Activated naive CD4-positive, alpha-beta T cell treated with anti-CD3 and anti-CD28 coated beads, Interleukin-2, amount 50 U/mL, for 24 hours (primary cell): ENCODE measurements around the gene AGFG1.
A peak's percentile ranks its signal among the peaks of the same experiment; 100 is the strongest.
"Not testable (repeated sequence)": the region's sequence is repeated elsewhere in the genome, so short reads cannot be mapped to it uniquely, and the experiment has no call there.

Experiments
- H3K27ac Mint-ChIP-seq: one replicate; pipeline ENCODE4 v1.8.0; 2021; ENCODE audit warnings: mild to moderate bottlenecking, mixed read lengths
- H3K27me3 Mint-ChIP-seq: one replicate; pipeline ENCODE4 v1.8.0; 2021; ENCODE audit warnings: mixed read lengths
- H3K36me3 Mint-ChIP-seq: one replicate; pipeline ENCODE4 v1.8.0; 2021; ENCODE audit warnings: mixed read lengths
- H3K4me1 Mint-ChIP-seq: one replicate; pipeline ENCODE4 v1.8.0; 2021; ENCODE audit warnings: mixed read lengths
- H3K4me3 Mint-ChIP-seq: one replicate; pipeline ENCODE4 v1.8.0; 2021; ENCODE audit warnings: mild to moderate bottlenecking, mixed read lengths
- H3K9me3 Mint-ChIP-seq: one replicate; pipeline ENCODE4 v1.8.0; 2021; ENCODE audit warnings: mixed read lengths

Gene AGFG1

GRCh38 chr2:227534714-227535113 lies 62.8 kb downstream of the AGFG1 start:
- Mint-ChIP-seq H3K27ac (peak overlapping the region; percentile 8), H3K27me3 (no peaks in the 10 kb centered on the region), H3K9me3 (no peaks in the 10 kb centered on the region), H3K4me1 (peaks cover 3% of the 10 kb centered on the region), H3K4me3 (no peak overlapping the region), H3K36me3 (peaks cover 33% of the 10 kb centered on the region)

- Mint-ChIP-seq H3K36me3 (peaks cover 46% of the 10 kb centered on the region), H3K27me3 (no peaks in the 10 kb centered on the region), H3K4me1 (peaks cover 12% of the 10 kb centered on the region), H3K27ac (no peak overlapping the region), H3K4me3 (no peak overlapping the region), H3K9me3 (peaks cover 4% of the 10 kb centered on the region)
Measured at GRCh38 chr2:227536445-227536844, 64.5 kb downstream of the AGFG1 start.

DNA sequence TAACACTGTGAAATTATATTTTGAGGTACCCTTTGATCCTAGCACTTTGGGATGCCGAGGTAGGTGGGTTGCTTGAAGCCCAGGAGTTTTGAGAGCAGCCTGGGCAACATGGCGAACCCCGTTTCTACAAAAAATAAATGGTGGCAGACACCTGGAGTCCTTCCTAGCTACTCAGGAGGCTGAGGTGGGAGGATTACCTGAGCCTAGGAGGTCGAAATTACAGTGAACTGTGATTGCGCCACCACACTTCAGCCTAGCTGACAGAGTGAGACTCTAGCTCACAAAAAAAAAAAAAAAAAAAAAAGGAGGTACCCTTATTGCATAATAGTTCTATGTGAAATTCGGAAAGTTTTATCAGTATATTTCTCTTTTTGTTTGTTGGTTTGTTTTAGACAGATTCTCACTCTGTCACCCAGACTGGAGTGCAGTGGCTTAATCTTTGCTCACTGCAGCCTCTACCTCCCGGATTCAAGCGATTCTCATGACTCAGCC lies 67.6 kb downstream of the AGFG1 start:
- peaks cover 52% of the 10 kb centered on the region for H3K36me3 Mint-ChIP-seq
- no peak overlapping the region for H3K27ac Mint-ChIP-seq
- peaks cover 4% of the 10 kb centered on the region for H3K9me3 Mint-ChIP-seq
- H3K27me3 Mint-ChIP-seq: no peaks in the 10 kb centered on the region
- H3K4me3 Mint-ChIP-seq: no peak overlapping the region
- peaks cover 30% of the 10 kb centered on the region for H3K4me1 Mint-ChIP-seq

DNA sequence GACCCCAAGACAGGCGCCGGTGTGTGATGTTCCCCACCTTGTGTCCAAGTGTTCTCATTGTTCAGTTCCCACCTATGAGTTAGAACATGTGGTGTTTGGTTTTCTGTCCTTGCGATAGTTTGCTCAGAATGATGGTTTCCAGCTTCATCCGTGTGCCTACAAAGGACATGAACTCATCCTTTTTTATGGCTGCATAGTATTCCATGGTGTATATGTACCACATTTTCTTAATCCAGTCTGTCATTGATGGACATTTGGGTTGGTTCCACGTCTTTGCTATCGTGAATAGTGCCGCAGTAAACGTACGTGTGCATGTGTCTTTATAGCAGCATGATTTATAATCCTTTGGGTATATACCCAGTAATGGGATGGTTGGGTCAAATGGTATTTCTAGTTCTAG lies 68.4 kb downstream of the AGFG1 start:
- not testable (repeated sequence) for H3K4me3 Mint-ChIP-seq, H3K27ac Mint-ChIP-seq, H3K27me3 Mint-ChIP-seq, H3K9me3 Mint-ChIP-seq
- peaks cover 58% of the 10 kb centered on the region for H3K36me3 Mint-ChIP-seq
- peaks cover 34% of the 10 kb centered on the region for H3K4me1 Mint-ChIP-seq

DNA sequence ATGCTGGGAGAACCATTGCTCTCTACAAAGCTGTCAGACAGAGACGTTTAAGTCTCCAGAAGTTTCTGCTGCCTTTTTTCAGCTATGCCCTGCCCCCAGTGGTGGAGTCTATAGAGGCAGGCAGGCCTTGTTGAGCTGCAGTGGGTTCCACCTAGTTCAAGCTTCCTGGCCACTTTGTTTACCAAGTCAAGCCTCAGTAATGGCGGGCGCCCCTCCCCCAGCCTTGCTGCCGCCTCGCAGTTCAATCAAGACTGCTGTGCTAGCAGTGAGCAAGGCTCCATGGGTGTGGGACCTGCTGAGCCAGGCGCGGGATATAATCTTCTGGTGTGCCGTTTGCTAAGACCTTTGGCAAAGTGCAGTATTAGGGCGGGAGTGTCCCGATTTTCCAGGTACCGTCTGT lies 74.0 kb downstream of the AGFG1 start:
- Mint-ChIP-seq H3K4me1 (peaks cover 25% of the 10 kb centered on the region), H3K4me3 (no peak overlapping the region), H3K27me3 (no peaks in the 10 kb centered on the region), H3K36me3 (peaks cover 42% of the 10 kb centered on the region), H3K9me3 (peaks cover 3% of the 10 kb centered on the region), H3K27ac (no peak overlapping the region)

- Mint-ChIP-seq H3K9me3 (no peaks in the 10 kb centered on the region), H3K4me3 (no peak overlapping the region), H3K27me3 (no peaks in the 10 kb centered on the region), H3K4me1 (peaks cover 4% of the 10 kb centered on the region), H3K36me3 (peaks cover 18% of the 10 kb centered on the region), H3K27ac (no peak overlapping the region)
Measured at GRCh38 chr2:227551836-227552235, 79.9 kb downstream of the AGFG1 start.

- H3K4me1 Mint-ChIP-seq: no peaks in the 10 kb centered on the region
- no peaks in the 10 kb centered on the region for H3K9me3 Mint-ChIP-seq
- peaks cover 6% of the 10 kb centered on the region for H3K36me3 Mint-ChIP-seq
Measured at GRCh38 chr2:227562581-227562980, 90.6 kb downstream of the AGFG1 start.

GRCh38 chr2:227565080-227565479 lies 93.1 kb downstream of the AGFG1 start:
- Mint-ChIP-seq H3K27ac (peak overlapping the region; percentile 78), H3K36me3 (peaks cover 3% of the 10 kb centered on the region), H3K9me3 (no peaks in the 10 kb centered on the region), H3K4me1 (no peaks in the 10 kb centered on the region), H3K27me3 (no peaks in the 10 kb centered on the region), H3K4me3 (no peak overlapping the region)

More at GRCh38 chr2:227562581-227562980, 90.6 kb downstream of the AGFG1 start:
- H3K27ac Mint-ChIP-seq: no peak overlapping the region
- H3K27me3 Mint-ChIP-seq: no peaks in the 10 kb centered on the region
- no peak overlapping the region for H3K4me3 Mint-ChIP-seq

DNA sequence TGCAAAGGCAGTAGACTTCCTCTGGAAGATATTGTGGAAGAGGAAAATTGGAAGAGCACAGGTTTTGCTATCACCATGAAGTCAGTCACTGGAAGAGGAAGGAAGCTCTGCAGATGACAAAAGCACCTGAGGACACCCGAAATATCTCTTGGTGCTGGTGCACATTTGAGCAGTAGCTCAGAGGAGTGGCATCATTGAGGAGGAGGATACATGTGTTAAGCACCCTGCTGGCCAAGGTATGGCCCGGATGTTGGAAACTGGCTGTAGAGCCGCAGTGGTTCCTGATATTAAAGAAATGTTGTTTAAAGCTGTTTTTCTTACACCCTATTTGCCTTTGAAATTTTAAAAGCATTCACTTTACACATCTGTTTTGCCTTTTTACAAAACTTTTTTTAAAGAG lies 94.1 kb downstream of the AGFG1 start:
- Mint-ChIP-seq H3K4me1 (peaks cover 4% of the 10 kb centered on the region), H3K27ac (peak overlapping the region; percentile 87)

DNA sequence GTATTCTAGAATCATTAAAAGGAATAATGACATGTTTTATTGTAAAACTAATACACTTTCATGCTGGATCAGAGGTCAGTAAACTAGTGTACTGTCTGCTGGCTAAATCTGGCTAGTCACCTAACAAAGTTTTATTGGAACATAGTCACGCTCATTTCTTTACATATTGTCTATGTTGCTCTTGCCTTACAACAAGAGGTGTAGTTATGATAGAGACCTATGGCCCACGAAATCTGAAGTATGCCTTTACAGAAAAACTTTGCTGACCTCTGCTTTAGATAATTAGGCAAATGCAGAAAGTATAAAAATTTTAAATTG lies 96.9 kb downstream of the AGFG1 start:
- no peaks in the 10 kb centered on the region for H3K27me3 Mint-ChIP-seq

More for the DNA sequence above, 94.1 kb downstream of the AGFG1 start:
- Mint-ChIP-seq H3K9me3 (no peaks in the 10 kb centered on the region), H3K27me3 (no peaks in the 10 kb centered on the region), H3K36me3 (peaks cover 3% of the 10 kb centered on the region), H3K4me3 (no peak overlapping the region)

GRCh38 chr2:227570615-227571014 lies 98.7 kb downstream of the AGFG1 start:
- Mint-ChIP-seq H3K27ac (peak overlapping the region; percentile 66), H3K36me3 (no peaks in the 10 kb centered on the region), H3K27me3 (no peaks in the 10 kb centered on the region), H3K4me1 (peaks cover 4% of the 10 kb centered on the region), H3K4me3 (no peak overlapping the region), H3K9me3 (no peaks in the 10 kb centered on the region)

More for the DNA sequence above, 96.9 kb downstream of the AGFG1 start:
- Mint-ChIP-seq H3K9me3 (no peaks in the 10 kb centered on the region), H3K4me1 (peaks cover 4% of the 10 kb centered on the region), H3K4me3 (no peak overlapping the region), H3K27ac (no peak overlapping the region), H3K36me3 (peaks cover 3% of the 10 kb centered on the region)

DNA sequence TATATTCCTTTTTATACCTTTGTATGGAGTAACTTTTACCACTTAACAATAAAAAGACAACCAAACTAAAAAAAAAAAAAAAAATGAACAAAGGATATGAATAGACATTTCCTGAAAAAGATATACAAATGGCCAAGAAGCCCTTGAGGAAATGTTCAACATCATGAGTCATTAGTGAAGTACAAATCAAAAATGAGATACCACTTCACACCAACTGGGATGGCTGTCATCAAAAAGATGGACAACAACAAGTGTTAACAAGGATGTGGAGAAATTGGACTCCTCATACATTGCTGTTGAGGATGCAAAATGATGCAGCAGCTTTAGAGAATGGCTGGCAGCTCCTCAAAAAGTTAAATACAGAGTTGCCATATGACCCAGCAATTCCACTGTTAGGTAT lies 104.2 kb downstream of the AGFG1 start:
- Mint-ChIP-seq H3K9me3 (no peaks in the 10 kb centered on the region), H3K27ac (no peak overlapping the region), H3K4me3 (no peak overlapping the region), H3K4me1 (no peaks in the 10 kb centered on the region), H3K36me3 (no peaks in the 10 kb centered on the region), H3K27me3 (peaks cover 11% of the 10 kb centered on the region)

- H3K27me3 Mint-ChIP-seq: peaks cover 14% of the 10 kb centered on the region
- no peaks in the 10 kb centered on the region for H3K36me3 Mint-ChIP-seq
- H3K4me3 Mint-ChIP-seq: no peak overlapping the region
- H3K4me1 Mint-ChIP-seq: no peaks in the 10 kb centered on the region
- no peak overlapping the region for H3K27ac Mint-ChIP-seq
- no peaks in the 10 kb centered on the region for H3K9me3 Mint-ChIP-seq
Measured at GRCh38 chr2:227576812-227577211, 104.9 kb downstream of the AGFG1 start.

GRCh38 chr2:227577555-227577954 lies 105.6 kb downstream of the AGFG1 start:
- no peak overlapping the region for H3K4me3 Mint-ChIP-seq
- peaks cover 3% of the 10 kb centered on the region for H3K9me3 Mint-ChIP-seq
- H3K27me3 Mint-ChIP-seq: peaks cover 16% of the 10 kb centered on the region
- no peak overlapping the region for H3K27ac Mint-ChIP-seq
- H3K4me1 Mint-ChIP-seq: no peaks in the 10 kb centered on the region
- H3K36me3 Mint-ChIP-seq: peaks cover 4% of the 10 kb centered on the region

GRCh38 chr2:227578642-227579041 lies 106.7 kb downstream of the AGFG1 start:
- H3K4me3 Mint-ChIP-seq: no peak overlapping the region
- peaks cover 8% of the 10 kb centered on the region for H3K36me3 Mint-ChIP-seq
- H3K4me1 Mint-ChIP-seq: no peaks in the 10 kb centered on the region
- no peak overlapping the region for H3K27ac Mint-ChIP-seq
- peaks cover 7% of the 10 kb centered on the region for H3K9me3 Mint-ChIP-seq
- peaks cover 18% of the 10 kb centered on the region for H3K27me3 Mint-ChIP-seq

DNA sequence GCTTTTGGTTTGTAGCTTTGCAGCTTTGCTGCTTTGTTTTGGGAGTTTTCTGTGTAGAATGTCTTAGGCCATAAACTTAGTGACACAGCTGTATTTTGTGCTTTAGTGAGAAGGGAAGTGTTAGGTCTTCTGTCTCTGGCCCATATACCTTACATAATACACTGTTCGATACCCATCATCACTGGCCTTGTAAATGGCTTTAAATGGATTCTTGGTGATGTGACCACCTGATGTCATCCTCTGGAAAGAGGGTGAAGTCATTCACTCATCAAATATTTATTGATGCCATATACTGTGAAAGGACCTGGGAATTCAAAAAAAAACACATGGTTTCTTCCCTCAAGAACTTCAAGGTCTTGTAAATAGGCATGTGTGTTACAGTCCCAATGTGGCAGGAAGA lies 107.8 kb downstream of the AGFG1 start:
- H3K9me3 Mint-ChIP-seq: peaks cover 7% of the 10 kb centered on the region
- no peaks in the 10 kb centered on the region for H3K4me1 Mint-ChIP-seq
- peaks cover 20% of the 10 kb centered on the region for H3K27me3 Mint-ChIP-seq
- peaks cover 8% of the 10 kb centered on the region for H3K36me3 Mint-ChIP-seq
- no peak overlapping the region for H3K27ac Mint-ChIP-seq
- H3K4me3 Mint-ChIP-seq: no peak overlapping the region

DNA sequence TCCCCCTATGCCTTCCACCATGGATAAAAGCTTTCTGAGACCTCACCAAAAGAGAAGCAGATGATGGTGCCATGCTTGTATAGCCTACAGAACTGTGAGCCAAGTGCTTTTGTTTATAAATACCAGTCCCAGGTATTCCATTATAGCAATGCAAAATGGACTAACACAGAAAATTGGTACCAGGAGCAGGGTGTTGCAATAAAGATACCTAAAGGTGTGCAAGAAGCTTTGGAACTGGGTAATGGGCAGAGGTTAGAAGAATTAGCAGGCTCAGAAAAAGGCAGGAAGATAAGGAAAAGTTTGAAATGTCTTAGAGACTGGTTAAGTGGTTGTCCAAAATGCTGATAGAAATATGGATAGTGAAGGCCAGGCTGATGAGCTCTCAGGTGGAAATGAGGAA lies 110.4 kb downstream of the AGFG1 start:
- Mint-ChIP-seq H3K4me3 (no peak overlapping the region), H3K27ac (no peak overlapping the region), H3K4me1 (no peaks in the 10 kb centered on the region), H3K36me3 (peaks cover 8% of the 10 kb centered on the region), H3K9me3 (peaks cover 7% of the 10 kb centered on the region), H3K27me3 (peaks cover 18% of the 10 kb centered on the region)
